HG02852 (cell line): Measurements from ENCODE around the gene ABHD12.
"Not testable (repeated sequence)": the region's sequence is repeated elsewhere in the genome, so short reads cannot be mapped to it uniquely, and the experiment has no call there.

Experiments
- ATAC-seq: cut with Tn5 transposase; IDR thresholded peaks from one replicate; pipeline ENCODE4 v1.9.1; 2021; ENCODE audit warnings: mild to moderate bottlenecking, moderate library complexity; ENCODE audit not compliant: unreplicated experiment

ABHD12 gene

DNA sequence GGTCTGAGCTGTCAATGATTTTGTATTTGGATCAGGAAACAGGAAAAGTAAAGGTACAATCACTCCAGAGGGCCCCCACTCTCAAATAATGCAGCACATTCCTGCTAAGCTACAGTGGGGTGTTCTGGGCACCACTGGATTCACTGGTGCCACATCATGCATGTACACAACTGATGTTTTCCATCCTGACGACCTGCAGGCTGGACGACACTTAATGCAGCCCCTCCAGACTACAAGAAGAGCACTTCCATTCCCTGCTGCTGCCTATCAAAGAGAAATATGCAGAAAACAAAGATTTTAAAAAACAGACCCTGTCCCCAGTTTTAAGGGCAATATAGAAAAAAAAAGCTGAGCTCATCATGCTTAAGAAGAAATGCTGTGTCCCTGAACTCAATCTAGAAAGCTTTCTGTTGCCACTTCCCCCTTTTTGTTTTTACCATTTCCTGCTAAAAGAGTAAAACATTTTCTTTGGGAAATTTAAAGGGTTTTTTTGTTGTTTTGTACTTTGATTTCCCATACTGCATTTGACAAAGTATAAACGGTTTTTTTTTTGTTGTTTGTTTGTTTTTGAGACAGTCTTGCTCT lies 35.5 kb downstream of the ABHD12 start:
- ATAC-seq: no peak

DNA sequence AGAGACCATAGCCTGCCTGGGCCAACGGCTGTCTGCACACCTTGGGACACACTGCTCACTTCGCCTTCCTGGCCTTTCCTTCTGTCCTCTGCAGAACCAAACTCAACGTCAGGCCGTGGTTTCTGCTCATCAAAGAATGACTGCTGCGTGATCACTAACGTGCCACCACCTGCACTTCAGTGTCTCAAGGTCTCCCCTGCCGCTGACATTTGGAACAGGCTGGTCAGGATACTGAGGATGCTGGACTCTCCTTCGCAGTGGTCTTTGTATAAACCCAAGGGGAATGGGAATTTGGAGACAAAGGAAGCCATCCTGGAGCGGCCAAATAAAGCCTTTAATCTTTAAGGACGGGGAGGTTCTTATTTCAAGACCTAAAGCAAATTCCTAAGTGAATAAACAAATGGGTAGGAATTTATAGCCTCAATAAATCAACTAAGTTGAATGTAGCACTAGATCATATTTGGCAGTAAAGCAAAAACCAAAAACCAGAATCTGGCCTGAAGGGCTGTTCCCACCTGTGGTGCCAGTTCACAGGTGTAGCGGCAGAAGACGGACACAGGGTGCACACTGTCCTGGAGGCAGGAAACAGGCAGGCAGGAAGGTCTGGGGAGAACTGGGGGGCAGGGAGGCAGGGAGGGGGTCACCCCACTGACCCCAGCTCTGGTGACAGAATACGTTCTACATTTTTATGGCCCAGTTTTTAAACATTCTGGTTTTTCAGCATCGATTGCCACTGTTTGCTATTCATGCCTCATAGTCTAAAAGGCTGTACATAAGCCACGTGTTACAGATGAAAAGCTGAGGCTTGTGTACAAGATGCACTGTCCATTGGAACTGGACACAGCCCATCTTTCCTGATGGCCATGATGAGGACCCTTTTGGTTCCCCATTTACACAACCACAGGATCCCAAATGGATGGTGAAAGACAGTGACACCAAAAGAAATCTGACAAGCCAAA lies 36.6 kb downstream of the ABHD12 start:
- ATAC-seq: no peak

DNA sequence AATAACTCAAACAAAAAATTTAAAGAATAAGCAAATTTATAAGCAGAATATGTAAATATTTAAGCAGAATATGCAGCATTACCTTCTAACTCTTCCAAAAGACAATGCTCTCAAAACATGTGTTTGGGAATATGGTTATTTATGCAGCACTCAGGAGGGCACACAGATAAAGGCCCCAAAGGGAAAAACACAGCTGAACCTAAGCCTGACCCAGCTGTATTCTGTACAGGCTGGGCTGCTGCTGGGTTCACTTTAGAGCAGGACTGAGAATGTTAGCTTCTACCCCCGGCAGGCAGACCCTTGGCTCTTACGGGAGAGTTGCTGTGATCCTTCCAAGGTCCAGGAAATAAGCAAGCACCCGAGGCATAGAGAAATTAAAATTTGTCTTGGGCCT lies 37.3 kb downstream of the ABHD12 start:
- ATAC-seq: no peak

DNA sequence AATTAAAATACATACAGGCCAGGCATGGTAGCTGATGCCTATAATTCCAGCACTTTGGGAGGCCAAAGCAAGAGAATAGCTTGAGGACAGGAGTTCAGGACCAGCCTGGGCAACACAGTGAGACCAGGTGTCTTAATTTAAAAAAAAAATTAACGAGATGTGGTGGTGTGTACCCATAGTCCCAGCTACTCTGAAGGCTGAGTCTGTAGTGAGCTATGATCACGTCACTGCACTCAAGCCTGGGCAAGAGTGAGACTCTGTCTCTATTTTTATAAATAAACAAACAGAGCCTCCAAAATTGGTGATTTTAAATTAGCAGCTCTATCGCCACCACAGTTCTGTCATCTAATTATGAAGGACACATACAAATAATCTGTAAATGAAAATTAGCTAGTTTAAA lies 37.9 kb downstream of the ABHD12 start:
- no peak for ATAC-seq

DNA sequence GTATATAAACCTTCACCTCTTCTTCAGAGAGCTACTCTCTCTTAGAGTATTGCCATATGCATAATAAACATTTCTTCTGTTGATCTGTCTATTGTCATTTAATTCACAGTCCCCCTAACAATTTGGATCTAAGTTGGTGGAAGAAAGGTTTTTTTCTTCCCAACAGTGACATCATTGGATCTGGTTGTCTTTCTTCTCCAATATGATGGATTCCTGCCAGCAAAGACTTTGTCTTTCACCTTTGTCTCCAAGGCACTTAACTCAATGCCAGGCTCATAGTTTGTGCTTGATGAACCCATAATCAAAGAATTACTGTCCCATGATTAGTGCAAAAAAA lies 39.6 kb downstream of the ABHD12 start:
- no peak for ATAC-seq

DNA sequence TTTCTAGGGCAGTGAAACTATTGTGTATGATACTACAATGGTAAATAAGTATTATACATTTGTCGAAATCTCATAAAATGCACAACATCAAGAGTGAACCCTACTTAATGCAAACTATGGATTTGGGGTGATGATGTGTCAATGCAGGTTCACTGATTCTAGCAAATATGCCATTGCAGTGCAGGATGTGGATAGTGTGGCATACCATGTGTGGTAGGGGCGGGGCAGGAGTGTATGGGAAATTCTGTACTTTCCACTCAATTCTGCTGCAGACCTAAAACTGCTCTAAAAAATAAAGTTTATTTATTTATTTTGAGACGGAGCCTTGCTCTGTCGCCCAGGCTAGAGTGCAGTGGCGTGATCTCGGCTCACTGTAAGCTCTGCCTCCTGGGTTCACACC lies 44.3 kb downstream of the ABHD12 start:
- ATAC-seq: no peak

DNA sequence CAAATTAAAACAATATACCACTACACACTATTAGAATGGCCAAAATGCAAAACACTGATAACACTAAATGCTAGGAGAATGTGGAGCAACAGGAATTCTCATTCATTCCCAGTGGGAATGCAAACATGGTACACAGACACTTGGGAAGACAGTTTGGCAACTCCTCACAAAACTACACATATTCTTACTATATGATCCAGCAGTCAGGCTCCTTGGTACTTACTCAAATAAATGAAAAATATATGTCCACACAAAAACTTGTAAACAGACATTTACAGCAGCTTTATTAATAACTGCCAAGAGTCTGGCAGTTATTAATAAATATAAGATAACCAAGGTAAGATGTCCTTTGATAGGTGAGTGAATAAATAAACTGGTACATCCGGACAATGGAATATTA lies 44.9 kb downstream of the ABHD12 start:
- no peak for ATAC-seq

DNA sequence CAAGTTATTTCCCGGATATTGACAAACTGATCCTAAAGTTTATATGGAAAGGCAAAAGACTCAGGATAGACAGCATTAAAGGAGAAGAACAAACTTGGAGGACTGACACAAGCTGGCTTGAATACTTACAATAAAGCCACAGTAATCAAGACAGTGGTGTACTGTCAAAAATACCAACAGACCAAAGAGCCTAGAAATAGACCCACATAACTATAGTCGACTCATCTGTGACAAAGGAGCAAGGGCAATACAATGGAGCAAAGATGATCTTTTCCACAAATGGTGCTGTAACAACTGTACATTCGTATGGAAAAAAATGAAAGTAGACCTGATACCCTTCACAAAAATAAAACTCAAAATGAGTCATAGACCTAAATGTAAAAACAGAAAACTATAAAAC lies 46.0 kb downstream of the ABHD12 start:
- no peak for ATAC-seq

DNA sequence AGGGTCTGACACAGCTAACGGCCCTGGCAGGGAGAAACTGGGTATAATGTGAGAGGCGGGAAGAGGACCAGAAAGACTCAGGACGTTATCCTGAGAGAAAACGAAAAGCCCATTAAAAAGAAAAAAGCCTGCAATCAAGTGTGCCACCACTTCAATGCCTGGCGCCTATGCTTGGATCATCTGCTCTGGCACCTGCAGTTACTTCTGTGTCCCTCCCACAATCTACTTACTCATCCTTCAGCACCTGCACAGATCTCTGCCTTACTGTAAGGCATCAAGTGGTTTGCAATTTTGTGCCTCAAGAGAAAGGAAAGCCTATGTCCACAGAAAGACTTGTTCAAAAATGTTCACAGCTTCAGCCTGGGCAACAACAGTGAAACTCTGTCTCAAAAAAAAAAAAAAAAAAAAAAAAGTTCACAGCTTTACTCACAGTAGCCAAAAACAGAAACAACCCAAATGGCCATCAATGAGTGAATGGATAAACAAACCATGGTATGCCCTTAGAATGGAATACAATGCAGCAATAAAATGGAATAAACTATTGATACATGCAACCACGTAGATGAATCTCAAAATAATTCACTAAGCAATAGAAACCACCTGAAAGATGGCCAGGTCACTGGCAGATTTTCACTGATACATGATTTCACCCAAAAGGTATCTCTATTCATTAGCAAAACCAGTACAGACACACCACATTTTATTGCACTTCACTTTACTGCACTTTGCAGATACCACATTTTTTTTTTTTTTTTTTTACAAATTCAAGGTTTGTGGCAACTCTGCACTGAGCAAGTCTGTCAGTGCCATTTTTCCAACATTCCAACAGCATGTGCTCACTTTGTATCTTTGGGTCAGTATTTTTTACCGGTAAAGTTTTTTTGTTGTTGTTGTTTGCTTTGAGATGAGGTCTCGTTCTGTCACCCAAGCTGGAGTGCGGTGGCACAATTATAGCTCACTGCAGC lies 48.6 kb downstream of the ABHD12 start:
- no peak for ATAC-seq

DNA sequence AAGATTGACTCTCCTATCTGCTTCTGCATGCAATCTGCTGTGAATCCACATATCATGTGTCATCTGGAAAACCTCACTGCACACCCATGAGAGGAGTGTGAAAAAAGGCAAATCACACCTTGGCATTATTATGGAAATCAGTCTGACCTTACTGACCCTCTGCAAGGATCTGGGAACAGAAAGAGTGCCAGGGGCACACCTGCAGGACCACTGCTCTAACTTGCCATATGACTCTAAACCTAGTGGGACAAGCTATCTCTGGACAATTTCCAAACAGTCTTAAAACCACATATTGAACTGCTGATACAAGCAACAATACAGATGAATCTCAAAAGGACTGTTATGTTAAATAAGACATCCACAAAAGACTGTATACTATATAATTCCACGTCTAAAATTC lies 50.3 kb downstream of the ABHD12 start:
- ATAC-seq: no peak

DNA sequence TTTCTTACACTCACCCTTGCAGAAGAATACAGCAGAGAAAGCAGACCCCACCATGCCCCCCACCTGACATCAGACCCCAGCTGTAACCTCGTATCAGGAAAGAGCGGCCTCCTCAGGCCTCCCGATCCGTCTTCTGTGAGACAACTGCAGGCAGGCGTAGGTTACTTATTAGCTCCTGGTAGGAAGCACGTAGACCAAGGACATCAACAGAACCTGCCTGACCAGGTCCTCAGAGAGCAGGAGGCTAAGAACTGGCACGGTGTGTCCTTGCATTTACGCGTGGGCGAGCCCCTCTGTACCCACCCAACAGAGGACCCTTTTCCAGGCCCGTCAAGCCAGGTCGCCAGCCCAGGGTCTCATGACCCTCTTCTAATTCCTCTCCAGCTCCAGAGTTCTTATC lies 51.0 kb downstream of the ABHD12 start:
- ATAC-seq: no peak

DNA sequence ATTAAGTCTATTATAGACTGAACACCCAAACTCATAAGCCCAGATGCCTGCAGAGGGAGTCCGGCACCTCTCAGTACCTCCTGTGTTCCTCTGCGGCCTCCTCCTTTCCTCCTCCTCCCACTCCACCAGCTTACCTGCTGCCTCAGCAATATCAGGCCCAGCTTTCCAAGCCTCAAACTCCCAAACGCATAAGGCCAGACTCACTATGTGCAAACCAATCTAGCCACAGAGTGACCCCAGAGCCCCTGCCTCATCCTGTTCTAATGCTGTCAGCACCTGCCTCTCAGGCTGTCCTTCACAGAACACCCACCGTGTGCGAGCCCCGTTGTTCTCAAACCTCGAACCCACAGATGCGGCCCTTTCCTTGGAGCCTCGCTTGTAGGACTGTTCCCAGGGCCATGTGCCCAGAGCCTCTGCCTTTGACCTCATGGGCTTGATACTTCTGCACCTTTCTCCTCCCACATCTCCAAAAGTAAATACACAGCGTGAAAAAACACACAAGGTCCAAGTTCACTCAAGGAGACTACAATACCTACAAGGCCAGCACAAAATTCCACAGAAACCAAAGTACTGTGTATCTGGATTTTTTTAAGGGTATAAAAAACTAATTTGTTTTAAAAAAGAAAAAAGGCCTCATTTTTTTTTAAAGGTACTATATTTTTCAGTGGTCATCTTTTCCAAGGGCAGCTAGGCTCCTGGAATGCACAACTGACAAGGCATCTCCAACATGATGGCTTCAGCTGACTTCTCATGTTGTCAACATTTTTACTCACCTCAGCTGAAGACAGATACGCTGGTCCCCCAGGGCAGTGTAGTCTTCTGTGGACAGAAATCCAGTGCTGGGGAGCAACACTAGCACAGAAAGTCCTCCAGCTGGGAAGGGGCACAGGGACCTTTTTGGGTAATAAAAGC lies 52.3 kb downstream of the ABHD12 start:
- no peak for ATAC-seq

DNA sequence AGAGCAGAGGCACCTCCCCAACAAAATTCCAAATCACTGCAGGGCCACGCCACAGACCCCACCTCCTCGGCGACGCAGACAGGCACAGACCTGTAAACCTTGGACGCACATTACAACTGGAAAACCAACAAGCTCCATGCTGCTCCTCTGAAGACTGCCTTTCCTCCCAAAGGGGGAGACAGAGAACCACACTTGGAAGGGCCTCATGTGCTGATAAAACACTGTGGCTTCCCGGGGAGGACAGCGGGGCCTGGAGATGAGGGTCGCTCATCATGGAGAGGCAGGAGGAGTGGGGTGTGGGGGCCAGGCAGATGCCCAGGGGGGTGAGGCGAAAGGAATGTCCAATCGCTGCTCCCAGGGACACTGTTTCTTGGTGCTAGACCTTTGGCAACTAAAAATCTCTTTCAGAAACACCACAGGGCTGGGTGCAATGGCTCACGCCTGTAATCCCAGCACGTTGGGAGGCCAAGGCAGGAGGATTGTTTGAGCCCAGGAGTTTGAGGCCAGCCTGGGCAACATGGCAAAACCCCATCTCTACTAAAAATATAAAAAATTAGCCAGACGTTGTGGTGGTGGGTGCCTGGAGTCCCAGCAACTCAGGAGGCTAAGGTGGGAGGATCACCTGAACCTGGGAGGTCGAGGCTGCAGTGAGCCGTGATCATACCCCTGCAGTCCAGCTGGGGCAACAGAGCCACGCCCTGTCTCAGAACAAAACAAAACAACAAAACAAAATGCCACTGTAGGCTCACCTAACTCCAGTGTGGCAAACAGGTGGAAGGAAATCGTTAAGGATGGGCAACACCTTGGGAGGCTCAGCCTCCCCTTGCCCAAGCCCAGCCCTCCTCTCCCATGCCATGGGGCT lies 53.8 kb downstream of the ABHD12 start:
- ATAC-seq: no peak

DNA sequence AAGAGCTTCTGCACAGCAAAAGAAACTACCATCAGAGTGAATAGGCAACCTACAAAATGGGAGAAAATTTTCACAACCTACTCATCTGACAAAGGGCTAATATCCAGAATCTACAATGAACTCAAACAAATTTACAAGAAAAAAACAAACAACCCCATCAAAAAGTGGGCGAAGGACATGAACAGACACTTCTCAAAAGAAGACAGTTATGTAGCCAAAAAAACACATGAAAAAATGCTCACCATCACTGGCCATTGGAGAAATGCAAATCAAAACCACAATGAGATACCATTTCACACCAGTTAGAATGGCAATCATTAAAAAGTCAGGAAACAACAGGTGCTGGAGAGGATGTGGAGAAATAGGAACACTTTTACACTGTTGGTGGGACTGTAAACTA lies 55.7 kb downstream of the ABHD12 start:
- not testable (repeated sequence) for ATAC-seq

DNA sequence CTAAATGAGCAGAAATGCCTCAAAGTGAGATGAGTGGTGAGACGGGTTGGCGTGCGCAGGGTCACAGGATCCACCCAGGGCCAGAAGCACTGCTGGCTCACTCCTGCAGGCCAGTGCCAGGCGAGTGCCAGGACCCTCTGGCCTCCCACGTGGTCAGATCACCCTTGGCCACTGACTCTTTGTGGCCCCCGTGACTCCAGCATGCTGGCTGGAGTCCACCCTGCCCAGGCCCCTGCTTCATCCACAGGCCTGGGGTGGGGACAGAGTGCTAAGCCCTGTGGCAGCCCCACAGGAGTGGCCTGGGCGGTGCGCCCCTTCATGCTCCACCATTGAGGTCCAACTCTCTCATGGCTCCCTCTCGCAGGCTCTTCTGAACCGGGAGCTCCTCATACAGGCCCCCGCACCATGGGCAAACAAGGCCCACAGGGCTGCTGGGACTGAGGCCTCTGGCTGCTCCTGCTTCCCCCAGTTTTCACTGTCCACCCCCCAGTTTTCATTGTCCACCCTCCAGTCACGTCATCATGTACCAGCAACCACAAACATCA lies 61.6 kb downstream of the ABHD12 start:
- ATAC-seq: no peak

DNA sequence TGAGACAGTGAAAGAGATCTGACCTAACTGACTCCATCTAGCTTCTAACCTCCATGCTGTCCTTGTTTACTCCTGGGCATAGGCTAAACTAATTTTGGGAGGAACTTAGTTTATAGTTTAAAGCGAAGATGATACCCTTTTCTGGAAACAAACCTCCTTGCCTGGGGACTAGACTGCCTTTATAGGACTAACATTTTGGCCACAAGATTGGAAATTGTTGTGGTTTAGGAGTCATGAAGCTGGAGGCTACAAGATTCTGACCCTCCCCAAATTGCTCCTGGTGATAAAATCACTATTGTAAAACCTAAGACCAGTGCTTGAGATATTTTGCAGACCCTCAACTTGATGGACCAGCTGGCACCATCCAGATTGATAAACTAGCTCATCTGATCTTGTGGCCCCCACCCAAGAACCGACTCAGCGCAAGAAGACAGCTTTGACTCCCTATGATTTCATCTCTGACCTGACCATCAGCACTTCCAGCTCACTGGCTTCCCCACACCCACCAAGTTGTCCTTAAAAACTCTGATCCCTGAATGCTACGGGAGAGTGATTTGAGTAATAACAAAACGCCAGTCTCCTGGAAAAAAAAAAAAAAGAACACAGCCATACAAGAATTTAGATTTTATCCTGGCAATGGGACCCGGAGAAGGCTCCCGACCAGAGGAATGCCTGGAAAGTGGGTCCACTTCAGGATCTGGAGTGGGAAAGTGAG lies 63.0 kb downstream of the ABHD12 start:
- ATAC-seq: no peak

DNA sequence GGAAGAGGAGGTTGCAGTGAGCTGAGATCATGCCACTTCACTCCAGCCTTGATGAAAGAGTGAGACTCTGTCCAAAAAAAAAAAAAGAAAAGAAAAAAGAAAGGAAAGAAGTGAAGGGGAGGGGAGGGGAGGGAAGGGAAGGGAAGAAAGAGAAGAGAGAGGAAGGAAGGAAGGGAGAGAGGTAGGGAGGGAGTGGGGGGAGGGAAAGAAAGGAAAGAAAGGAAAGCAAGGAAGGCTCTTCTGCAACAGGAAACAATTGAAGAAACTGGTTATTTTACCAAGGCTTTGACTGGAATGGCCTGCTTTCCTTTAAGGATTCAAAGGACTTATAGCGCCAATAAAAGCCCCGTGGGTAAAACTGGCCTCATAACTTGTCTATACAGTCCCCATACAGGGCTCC lies 64.6 kb downstream of the ABHD12 start:
- ATAC-seq: no peak

DNA sequence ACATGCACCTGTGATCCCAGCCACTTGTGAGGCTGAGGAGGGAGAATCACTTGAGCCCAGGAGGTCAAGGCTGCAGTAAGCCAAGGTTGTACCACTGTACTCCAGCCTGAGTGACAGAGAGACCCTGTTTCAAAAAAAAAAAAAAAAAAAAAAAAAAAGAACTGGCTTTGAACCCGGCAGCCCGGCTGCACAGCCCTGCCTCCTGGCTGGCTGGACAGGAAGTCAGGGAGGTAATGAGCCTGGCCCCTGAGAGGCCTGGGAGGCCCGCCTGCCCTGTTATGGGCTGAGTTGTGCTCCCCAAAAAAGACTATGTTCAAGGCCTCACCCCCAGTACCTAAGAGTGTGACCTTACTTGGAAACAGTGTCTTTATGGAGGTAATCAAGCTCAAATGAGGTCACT lies 65.6 kb downstream of the ABHD12 start:
- no peak for ATAC-seq

DNA sequence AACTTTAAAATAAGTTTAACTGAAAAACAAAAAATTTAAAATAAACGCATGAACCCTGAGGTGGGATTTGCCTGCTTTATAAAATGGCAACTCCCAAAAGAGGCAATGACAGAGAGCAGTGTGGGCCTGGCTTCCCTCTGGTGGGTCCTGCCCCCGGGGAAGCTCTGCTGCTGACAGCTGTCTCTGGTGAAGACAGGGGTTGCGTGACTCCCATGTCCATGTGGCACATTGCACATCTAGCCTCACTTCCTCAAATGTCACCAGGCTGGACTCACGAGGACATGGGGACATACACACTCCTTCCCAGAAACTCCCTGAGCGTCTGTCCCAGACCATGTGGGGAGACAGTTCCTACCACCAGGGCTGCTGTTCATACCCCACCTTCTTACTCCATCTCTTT lies 66.2 kb downstream of the ABHD12 start:
- ATAC-seq: no peak
